GM19023 (cell line): ENCODE measurements around the gene N4BP2L2.

ENCODE experiments used
- ATAC-seq: cut with Tn5 transposase; IDR thresholded peaks from one replicate; pipeline ENCODE4 v1.9.1; 2021; ENCODE audit warnings: mild to moderate bottlenecking, moderate library complexity; ENCODE audit not compliant: unreplicated experiment

Gene N4BP2L2

GRCh38 chr13:32383836-32384618 lies 154.6 kb downstream of the N4BP2L2 start:
- no peak for ATAC-seq
